Urinary bladder (tissue), 4 donors: ENCODE results near the gene FRMD3. TPM values are rescaled to one million over a fixed set of nuclear protein-coding genes. Genes with fewer than 3 reads are reported as not detected.

ENCODE experiments used
- DNase-seq: peaks from one replicate; pipeline ENCODE4 v3.0.0-alpha.2; 2015; ENCODE audit errors: extremely low spot score
- H3K27ac ChIP-seq: one replicate; pipeline ENCODE4 v1.5.1; 2013; ENCODE audit warnings: low read depth, mild to moderate bottlenecking, moderate library complexity
- H3K36me3 ChIP-seq: one replicate; pipeline ENCODE4 v1.6.1; 2013; ENCODE audit warnings: mild to moderate bottlenecking, moderate library complexity; ENCODE audit not compliant: insufficient read depth
- H3K4me1 ChIP-seq: one replicate; pipeline ENCODE4 v1.6.1; 2013; ENCODE audit warnings: mild to moderate bottlenecking, moderate library complexity; ENCODE audit not compliant: insufficient read depth
- H3K4me3 ChIP-seq: one replicate; pipeline ENCODE4 v1.5.1; 2013; ENCODE audit warnings: low read depth, low read length
- WGBS: extraction: QIAGEN DNeasy Blood & Tissue Kit; methylation state at CpG from one replicate; pipeline ENCODE4 v1.1.7; 2013; 5-methylcytosine and 5-hydroxymethylcytosine counted together
- polyA plus RNA-seq: library from polyadenylated mRNA; stranded (reverse); fragments of 200-250 nt; gene quantifications from one replicate; pipeline ENCODE4 v1.2.3, GENCODE V29; 2013
- total RNA-seq: library from RNA; depleted of rRNA; stranded (reverse); fragments of >200 nt; gene quantifications from one replicate; pipeline ENCODE4 v1.2.3, GENCODE V29; 2014
- donor health status: healthy with polysubstance abuse.
- donor health status: healthy.

Gene FRMD3
- total and polyA plus RNA-seq, 2 donors: 4.8 to 10.8 TPM

DNA sequence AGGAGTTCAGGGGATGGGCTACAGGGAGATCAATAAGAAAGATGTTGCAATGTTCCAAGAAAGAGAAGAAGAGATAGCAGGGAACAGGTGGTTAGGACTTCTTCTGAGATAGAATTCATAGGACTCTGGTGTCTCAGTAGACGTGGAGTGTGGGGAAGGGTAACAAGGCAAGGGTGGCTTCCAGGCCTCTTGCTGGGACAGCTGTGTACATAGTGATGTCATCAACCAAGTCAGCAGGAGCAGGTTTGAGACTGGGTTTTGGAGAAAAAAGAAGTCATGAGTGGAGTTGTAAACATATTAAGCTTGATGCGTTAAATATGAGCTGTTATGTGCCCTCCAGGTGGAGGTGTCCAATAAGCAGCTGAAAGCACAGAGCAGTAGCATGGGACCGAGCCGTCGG, 263.4 kb downstream of the FRMD3 start:
- WGBS: 92% methylated on average over 5 of the region's 5 CpGs
- Histone ChIP-seq H3K27ac (no peak overlapping the region), H3K4me3 (no peak overlapping the region), H3K4me1 (no peaks in the 10 kb centered on the region), H3K36me3 (no peaks in the 10 kb centered on the region)
- no peak for DNase-seq

DNA sequence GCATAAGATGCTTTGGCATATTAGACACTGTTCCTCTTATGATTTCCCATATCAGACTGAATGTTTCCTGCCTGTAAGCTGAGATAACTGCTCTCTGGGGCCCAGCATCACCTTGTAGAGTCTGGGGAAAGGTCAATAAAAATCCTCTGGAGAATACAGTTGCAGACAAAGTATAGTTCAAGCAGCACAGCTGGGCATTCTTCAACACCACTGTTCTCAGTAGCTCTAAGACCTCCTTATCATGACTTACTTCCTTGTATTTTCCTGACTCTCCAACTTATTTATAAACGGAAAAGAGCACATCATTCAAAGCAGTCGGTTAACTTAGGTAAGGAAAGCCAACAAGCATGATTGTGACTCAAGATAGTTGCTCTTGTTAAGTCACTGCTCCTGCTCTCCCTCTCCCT, 266.5 kb downstream of the FRMD3 start:
- no peak for DNase-seq
- 48% methylated on average over 2 of the region's 2 CpGs for WGBS

DNA sequence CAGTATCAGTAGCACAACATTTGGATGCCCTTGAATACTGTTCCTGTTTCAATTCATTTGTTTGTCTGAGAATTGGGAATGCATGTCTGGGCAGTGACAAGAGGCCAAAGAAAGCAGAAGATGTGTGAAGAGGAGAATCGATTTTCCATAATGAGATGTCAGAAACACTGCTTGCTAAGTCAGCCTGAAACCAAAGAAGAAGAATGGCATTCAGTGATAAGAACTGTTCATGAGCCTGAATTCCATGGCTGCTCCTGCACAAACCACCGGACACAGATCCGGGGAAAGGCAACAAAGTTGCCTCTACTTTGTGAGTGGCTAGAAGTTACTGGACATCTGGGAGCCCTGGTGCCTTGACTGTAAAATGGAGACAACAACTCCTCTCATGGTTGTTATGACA, 268.1 kb downstream of the FRMD3 start:
- no peaks in the 10 kb centered on the region for H3K4me1 ChIP-seq
- H3K4me3 ChIP-seq: no peak overlapping the region
- no peak overlapping the region for H3K27ac ChIP-seq
- no peaks in the 10 kb centered on the region for H3K36me3 ChIP-seq
- DNase-seq: no peak
- WGBS: 71% methylated on average over 3 of the region's 3 CpGs

More for the DNA sequence above, 266.5 kb downstream of the FRMD3 start:
- H3K36me3 ChIP-seq: no peaks in the 10 kb centered on the region
- H3K4me3 ChIP-seq: no peak overlapping the region
- no peaks in the 10 kb centered on the region for H3K4me1 ChIP-seq
- H3K27ac ChIP-seq: no peak overlapping the region

DNA sequence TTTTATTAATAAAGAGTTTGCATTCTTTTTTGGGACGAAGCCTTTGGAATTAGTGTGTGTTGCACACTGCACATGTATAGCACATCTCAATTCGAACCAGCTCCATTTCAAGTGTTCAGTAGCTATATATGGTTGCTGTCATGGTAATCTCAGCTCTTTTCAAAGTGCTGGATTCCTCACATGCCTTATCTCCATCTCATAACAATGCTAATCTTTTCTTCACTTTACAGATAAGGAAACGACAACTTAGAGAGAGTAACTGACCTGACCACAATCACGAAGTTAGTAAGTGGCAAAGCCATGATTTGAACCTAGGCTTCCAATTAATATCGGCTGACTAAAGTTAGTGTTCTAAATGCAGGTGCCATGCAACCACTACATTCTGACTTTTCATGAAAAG, 270.5 kb downstream of the FRMD3 start:
- no peak overlapping the region for H3K27ac ChIP-seq
- WGBS: 43% methylated on average over 5 of the region's 5 CpGs
- no peak overlapping the region for H3K4me3 ChIP-seq
- DNase-seq: no peak
- no peaks in the 10 kb centered on the region for H3K36me3 ChIP-seq
- H3K4me1 ChIP-seq: no peaks in the 10 kb centered on the region

DNA sequence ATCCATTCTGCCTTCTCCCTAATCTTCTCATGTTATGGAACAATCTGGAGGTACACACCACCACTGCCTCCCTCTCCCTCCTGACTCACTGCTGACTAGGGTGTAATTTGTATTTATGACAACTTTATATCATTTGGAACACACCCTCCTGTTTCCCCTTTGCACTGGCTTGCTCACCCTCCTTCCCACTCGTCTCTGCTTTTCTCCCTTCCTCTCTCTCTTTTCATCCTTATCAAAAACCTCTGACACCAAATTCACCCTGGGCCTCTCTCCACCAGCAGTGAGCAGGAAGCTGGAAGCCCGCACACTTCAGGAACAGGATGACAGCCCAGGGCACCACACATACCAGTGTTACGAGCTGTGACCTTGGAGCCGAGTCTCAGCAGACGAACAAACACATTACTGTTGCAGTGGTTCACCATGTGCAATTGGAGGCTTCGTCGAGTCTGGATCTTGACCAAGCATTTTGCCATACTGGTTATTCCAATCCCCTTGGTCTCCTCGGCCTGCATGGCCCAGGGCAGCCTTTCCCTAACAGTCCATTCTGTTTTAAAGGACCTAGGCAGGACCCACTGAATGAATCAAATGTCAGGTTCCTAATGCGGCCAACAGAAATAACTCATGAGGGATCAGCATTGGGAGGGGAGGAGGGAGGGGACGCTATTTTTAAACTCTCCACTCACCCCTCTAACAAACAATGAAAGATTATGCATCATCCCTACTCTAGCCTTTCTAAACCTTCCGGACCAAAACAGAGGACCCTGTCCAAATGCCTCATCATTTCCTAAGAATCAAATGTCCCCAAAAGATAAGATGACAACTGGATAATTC, 271.3 kb downstream of the FRMD3 start:
- H3K36me3 ChIP-seq: no peaks in the 10 kb centered on the region
- no peak overlapping the region for H3K27ac ChIP-seq
- WGBS: 26% methylated on average over 11 of the region's 11 CpGs
- DNase-seq: no peak
- H3K4me1 ChIP-seq: no peaks in the 10 kb centered on the region
- H3K4me3 ChIP-seq: no peak overlapping the region

DNA sequence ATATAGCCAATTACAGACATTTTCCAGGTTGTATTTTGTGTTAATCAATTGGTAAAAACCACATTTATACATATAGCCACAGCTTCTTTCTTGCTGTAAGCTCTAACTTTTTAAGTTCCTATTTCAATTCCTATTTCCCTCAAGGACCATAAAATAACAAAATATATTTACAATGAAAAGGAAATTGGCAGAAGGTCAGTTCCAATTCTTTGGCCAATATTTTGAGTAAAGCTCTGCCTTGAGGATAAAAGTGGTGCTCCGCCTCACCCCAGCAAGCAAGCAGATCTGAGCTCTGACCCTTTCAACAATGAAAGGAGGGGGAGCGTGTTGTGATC, 271.9 kb downstream of the FRMD3 start:
- no peaks in the 10 kb centered on the region for H3K36me3 ChIP-seq
- no peaks in the 10 kb centered on the region for H3K4me1 ChIP-seq
- WGBS: 34% methylated on average over 2 of the region's 2 CpGs
- no peak overlapping the region for H3K4me3 ChIP-seq
- no peak for DNase-seq
- no peak overlapping the region for H3K27ac ChIP-seq

DNA sequence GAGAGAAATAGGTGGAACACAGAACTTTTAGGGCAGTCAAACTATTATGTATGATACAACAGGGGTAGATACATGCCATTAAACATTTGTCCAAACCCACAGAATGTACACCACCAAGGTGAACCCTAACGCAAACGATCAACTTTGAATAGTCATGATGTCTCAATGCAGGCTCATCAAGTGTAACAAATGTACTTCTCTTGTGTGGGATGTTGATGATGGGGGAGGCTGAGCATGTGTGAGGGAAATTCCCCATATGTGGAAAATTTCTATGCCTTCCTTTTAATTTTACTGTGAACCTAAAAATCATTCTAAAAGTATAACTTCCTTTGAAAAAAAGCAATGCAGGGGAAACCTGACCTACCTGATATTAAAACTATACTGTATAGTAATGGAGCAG, 273.9 kb downstream of the FRMD3 start:
- H3K27ac ChIP-seq: no peak overlapping the region
- H3K36me3 ChIP-seq: no peaks in the 10 kb centered on the region
- 95% methylated on average over 2 of the region's 2 CpGs for WGBS
- H3K4me1 ChIP-seq: no peaks in the 10 kb centered on the region
- no peak for DNase-seq
- H3K4me3 ChIP-seq: no peak overlapping the region

DNA sequence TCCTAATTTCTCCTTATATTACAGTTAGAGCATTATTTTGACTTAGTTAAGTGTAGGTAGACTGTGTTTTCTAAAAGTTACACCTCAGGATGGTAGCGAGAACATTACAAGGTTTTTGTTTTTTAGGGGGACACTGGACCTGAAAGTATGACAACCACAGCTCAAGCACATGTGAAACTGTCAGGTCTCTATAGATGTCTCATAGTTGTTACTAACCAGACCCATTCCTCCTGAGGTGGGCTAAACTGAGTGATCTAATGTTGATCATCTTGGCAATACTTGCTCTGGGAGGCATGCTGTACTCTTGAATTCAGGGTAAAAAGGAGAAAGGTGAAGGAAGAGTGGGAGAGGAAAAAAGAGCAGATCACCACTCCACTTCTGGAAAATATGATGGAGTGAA, 278.6 kb downstream of the FRMD3 start:
- Histone ChIP-seq H3K4me1 (no peaks in the 10 kb centered on the region), H3K27ac (no peak overlapping the region), H3K4me3 (no peak overlapping the region), H3K36me3 (no peaks in the 10 kb centered on the region)
- no peak for DNase-seq
- WGBS: 96% methylated on average over 1 of the region's 1 CpG

DNA sequence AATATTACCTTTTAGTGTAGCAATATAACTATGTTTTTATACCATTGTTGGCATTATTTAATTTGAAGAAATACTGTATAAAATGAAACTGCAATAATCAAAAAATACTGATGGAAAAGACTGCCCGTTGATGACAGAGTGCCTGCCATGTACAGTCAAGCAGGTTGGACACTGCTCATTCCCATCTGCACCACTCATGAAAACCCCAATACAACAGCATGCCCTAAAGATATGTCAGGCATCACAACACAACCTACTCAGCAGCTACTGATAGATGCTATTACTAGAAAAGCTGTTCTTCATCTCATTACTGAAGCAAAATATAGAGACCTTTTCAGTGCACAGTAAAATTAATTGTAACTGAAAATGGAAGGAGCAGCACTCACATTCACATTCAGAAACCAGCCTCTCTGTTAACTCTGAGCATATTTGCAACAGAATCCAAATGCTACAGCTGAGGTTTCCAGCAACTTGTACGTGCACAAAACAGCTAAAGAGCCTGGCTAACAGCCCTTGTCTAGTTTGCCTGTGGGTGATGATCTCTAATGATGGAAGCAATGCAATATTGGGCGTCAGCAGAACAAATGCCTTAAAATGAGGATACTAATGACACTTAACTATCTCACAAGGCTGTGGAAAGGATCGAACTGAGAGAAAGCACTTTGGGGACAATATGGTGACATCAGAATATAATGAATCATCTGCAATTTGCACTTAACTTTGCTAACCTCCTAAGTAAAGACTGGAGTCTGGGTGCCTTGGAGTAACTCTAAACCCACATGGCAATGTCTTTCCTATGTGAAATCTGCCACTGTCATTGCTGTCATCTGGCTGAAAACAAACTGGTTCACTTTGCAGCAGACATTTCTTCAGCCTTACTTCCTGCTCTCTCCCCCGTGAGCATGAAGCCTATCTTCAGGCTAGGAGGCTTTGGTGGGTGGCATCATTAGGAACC, 280.0 kb downstream of the FRMD3 start:
- 82% methylated on average over 5 of the region's 5 CpGs for WGBS
- Histone ChIP-seq H3K4me3 (no peak overlapping the region), H3K27ac (no peak overlapping the region), H3K36me3 (no peaks in the 10 kb centered on the region), H3K4me1 (no peaks in the 10 kb centered on the region)
- no peak for DNase-seq

DNA sequence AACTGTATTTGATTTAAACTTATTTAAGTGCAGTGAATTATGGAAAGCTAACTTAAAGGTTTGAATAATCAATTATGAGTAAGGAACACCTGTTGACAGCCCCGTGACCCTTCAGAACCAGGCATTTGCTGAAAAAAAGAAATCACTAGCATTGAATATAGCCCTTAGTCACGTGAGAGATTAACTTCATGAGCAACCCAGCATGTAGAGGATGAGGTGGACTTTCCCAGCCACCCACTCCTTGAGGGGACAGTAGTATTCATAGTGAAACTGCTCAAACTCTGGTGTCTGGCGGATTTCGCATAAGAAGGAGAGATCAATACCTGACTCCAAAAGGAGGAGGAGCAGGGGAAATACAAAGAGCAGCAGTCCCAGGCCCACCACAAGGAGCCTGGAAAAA, 290.5 kb downstream of the FRMD3 start:
- H3K36me3 ChIP-seq: no peaks in the 10 kb centered on the region
- H3K27ac ChIP-seq: no peak overlapping the region
- H3K4me3 ChIP-seq: no peak overlapping the region
- H3K4me1 ChIP-seq: no peaks in the 10 kb centered on the region
- WGBS: 86% methylated on average over 4 of the region's 4 CpGs
- no peak for DNase-seq

DNA sequence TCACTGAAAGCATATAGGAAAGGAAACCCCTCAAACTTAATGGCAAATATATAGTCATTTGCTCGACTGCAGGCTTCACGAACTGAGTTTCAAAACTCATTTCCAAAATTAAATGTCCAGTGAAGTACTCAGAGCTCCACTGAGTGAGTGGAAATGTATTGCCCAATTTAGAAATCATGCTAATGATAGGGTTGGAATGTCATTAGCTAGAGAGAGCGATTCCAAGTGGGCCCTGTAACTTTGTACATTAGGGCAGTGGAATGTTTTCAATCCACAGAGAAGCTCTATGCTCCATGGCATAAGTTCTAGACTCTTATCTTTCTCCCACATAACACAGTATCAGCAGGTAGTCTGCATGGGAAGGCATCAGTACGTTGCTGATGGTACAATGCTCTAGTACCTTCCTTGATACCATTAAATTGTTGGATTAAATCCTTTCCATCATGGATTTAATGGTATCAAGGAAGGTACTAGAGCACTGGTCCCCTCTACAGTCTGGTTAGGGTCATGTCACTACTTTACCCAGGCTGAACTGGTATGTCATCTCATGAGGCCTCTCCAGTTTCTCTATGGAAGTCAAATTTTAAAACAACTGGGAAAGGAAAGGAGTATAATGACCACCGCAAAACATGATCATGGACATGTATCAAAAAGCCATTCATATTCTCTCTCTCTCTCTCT, 292.1 kb downstream of the FRMD3 start:
- 89% methylated on average over 5 of the region's 5 CpGs for WGBS

DNA sequence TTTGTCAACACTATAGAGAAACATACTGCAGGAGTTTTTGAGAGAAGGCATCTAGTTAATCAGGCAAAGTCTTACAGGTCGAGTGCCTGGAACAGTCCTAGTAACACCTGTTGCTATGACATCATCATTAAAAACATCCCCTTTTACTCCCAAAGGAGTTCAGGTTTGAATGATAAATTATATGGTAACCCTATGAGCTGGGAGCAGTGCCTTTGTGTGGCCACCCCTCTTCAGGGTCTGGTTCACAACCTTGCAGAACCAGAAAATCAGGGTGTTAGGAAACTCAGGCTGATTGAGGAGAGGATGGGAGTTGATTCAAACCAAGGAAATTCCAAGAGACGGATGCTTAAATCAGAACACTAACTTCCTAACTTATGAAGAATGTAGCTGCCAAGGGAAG, 296.1 kb downstream of the FRMD3 start:
- no peak overlapping the region for H3K27ac ChIP-seq
- 68% methylated on average over 2 of the region's 2 CpGs for WGBS

More for the DNA sequence above, 292.1 kb downstream of the FRMD3 start:
- Histone ChIP-seq H3K27ac (no peak overlapping the region), H3K4me3 (no peak overlapping the region), H3K36me3 (no peaks in the 10 kb centered on the region), H3K4me1 (no peaks in the 10 kb centered on the region)
- DNase-seq: no peak

DNA sequence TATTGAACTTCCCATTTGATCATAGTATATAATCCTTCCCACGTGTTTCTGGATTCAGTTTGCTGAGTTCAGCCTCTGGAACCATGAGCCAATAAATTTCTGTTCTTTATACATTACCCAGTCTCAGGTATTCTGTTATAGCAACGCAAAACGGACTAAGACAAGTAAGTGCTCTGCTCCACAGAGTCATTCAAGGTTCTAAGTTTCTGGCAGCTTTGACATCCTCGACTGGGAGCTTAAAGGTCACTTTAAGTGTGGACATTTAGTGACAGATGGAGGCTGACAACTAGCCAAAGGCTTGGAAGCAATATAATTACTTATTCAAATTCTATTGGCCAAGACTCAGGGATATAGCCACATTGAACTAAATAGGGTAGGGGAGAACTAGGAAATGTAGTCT, 297.5 kb downstream of the FRMD3 start:
- WGBS: 62% methylated on average over 4 of the region's 4 CpGs
- H3K4me1 ChIP-seq: no peaks in the 10 kb centered on the region
- H3K4me3 ChIP-seq: no peak overlapping the region
- DNase-seq: no peak
- H3K27ac ChIP-seq: no peak overlapping the region
- no peaks in the 10 kb centered on the region for H3K36me3 ChIP-seq

More for the DNA sequence above, 296.1 kb downstream of the FRMD3 start:
- H3K36me3 ChIP-seq: no peaks in the 10 kb centered on the region
- H3K4me3 ChIP-seq: no peak overlapping the region
- H3K4me1 ChIP-seq: no peaks in the 10 kb centered on the region
- DNase-seq: no peak
